IPS DF 6.9 (cell line): ENCODE results near the gene PPDPF.
"Not testable (repeated sequence)": the region's sequence is repeated elsewhere in the genome, so short reads cannot be mapped to it uniquely, and the experiment has no call there.

Experiments
- DNase-seq: peaks from one replicate; pipeline ENCODE4 v3.0.0-alpha.2; 2013; ENCODE audit warnings: low read depth, low spot score
- H3K27ac ChIP-seq: one replicate; pipeline ENCODE4 v1.5.1; 2013; ENCODE audit warnings: low read length, control low read depth
- H3K27me3 ChIP-seq: 2 replicates; pipeline ENCODE4 v1.6.1; 2013; ENCODE audit warnings: mild to moderate bottlenecking, low read length; ENCODE audit not compliant: control insufficient read depth, insufficient read depth
- H3K36me3 ChIP-seq: 2 replicates; pipeline ENCODE4 v1.6.1; 2013; ENCODE audit warnings: low read length; ENCODE audit not compliant: control insufficient read depth, insufficient read depth
- H3K4me1 ChIP-seq: 2 replicates; pipeline ENCODE4 v1.6.1; 2013; ENCODE audit warnings: low read length; ENCODE audit not compliant: control insufficient read depth, insufficient read depth
- H3K4me3 ChIP-seq: 2 replicates; pipeline ENCODE4 v1.5.1; 2013; ENCODE audit warnings: mild to moderate bottlenecking, low read length
- H3K9me3 ChIP-seq: 2 replicates; pipeline ENCODE4 v1.6.1; 2013; ENCODE audit warnings: low read length, inconsistent platforms; ENCODE audit not compliant: control insufficient read depth, insufficient read depth
- WGBS: extraction: QIAGEN DNeasy Blood & Tissue Kit; methylation state at CpG from one replicate; pipeline ENCODE4 v1.1.7; 2013; ENCODE audit warnings: mixed read lengths, missing lambda C conversion rate; ENCODE audit not compliant: insufficient read length, insufficient coverage; 5-methylcytosine and 5-hydroxymethylcytosine counted together

PPDPF gene

DNA sequence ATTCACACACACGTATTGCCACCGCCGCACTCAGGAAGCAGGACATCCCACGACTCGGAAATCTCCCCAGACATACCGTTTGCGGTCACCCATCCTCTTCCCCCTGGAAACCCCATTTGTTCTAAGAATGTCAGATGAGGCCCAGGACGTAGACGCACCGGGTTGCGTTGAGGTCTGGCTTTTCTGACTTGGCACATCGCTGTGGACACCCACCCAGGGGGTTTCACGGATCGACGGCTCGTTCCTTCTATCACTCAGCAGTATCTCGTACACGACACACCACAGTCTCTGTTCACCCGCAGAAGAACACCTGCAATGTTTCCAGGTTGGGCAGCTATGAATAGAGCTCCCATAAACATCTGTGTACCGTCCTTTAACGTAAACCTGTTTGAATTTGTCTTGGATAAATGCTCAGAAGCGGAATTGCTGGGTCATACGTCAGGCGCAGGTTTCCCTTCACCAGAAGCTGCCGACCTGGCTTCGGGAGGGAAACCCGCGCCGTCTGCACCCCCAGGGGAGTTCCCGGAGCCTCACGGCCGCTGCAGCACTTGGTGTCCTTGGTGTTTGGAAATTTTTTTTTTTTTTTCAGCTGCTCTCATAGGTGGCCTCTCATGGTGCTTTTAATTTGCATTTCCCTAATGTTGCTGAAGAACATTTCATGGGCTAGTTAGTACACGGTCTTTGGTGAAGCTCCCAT, 12.3 kb upstream of the PPDPF start:
- no CpG with 5 or more reads among the region's 33 CpGs for WGBS
- no peaks in the 10 kb centered on the region for H3K9me3 ChIP-seq
- H3K36me3 ChIP-seq: no peaks in the 10 kb centered on the region
- H3K4me1 ChIP-seq: no peaks in the 10 kb centered on the region
- no peak overlapping the region for H3K27ac ChIP-seq
- H3K4me3 ChIP-seq: no peak overlapping the region
- DNase-seq: no peak
- no peaks in the 10 kb centered on the region for H3K27me3 ChIP-seq

DNA sequence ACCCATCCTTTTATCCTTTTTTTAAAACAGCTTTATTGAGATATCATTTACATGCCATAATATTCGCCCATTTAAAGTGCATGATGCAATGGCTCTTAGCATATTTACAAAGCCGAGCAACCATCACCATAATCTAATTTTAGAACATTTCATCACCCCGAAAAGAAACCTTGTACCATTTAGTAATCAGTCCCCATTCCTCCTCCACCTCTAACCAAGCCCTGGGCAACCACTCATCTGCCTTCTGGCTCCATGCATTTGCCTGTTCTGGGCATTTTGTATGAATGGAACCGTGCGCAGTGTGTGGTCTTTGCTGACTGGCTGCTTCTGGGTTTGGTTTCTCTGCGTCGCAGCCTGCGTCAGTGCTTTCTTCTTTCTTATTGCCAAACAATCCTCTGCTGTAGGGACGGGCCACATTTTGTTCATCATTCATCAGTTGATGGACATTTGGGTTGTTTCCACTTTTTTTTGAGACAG, 11.4 kb upstream of the PPDPF start:
- Histone ChIP-seq H3K36me3 (no peaks in the 10 kb centered on the region), H3K27me3 (no peaks in the 10 kb centered on the region), H3K9me3 (no peaks in the 10 kb centered on the region), H3K4me1 (no peaks in the 10 kb centered on the region), H3K27ac (no peak overlapping the region), H3K4me3 (no peak overlapping the region)
- no CpG with 5 or more reads among the region's 9 CpGs for WGBS
- no peak for DNase-seq

DNA sequence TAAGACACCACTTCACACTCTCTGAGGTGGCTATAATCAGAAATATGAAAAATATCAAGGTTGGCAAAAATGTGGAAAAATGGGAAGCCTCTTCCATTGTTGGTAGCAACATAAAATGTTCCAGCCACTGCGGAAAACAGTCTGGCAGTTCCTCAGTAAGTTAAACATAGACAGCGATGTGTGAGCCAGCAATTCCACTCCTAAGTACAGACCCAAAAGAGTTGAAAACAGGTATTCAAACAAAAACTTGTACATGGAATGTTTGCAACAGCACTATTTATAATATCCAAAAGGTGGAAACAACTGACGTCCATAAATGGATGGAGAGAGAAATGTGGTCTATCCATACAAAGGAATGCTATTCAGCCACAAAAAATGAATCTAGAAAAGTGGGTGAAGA, 7.4 kb upstream of the PPDPF start:
- no CpG with 5 or more reads among the region's 3 CpGs for WGBS
- Histone ChIP-seq H3K9me3 (no peaks in the 10 kb centered on the region), H3K27me3 (no peaks in the 10 kb centered on the region), H3K4me3 (no peak overlapping the region), H3K36me3 (no peaks in the 10 kb centered on the region), H3K27ac (no peak overlapping the region), H3K4me1 (no peaks in the 10 kb centered on the region)
- no peak for DNase-seq

DNA sequence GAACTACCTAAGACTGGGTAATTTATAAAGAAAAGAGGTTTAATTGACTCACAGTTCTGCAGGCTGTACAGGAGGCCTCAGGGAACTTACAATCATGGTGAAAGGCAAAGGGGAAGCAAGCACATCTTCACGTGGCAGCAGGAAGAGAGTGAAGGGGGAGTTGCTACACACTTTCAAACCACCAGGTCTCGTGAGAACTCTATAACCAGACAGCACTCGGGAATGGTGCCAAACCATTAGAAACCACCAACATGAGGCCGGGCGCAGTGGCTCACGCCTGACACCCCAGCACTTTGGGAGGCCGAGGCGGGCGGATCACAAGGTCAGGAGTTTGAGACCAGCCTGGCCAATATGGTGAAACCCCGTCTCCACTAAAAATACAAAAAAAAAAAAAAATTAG, 6.0 kb upstream of the PPDPF start:
- WGBS: no CpG with 5 or more reads among the region's 10 CpGs
- H3K27me3 ChIP-seq, H3K9me3 ChIP-seq, H3K4me3 ChIP-seq, DNase-seq, H3K27ac ChIP-seq, H3K4me1 ChIP-seq, H3K36me3 ChIP-seq: not testable (repeated sequence)

DNA sequence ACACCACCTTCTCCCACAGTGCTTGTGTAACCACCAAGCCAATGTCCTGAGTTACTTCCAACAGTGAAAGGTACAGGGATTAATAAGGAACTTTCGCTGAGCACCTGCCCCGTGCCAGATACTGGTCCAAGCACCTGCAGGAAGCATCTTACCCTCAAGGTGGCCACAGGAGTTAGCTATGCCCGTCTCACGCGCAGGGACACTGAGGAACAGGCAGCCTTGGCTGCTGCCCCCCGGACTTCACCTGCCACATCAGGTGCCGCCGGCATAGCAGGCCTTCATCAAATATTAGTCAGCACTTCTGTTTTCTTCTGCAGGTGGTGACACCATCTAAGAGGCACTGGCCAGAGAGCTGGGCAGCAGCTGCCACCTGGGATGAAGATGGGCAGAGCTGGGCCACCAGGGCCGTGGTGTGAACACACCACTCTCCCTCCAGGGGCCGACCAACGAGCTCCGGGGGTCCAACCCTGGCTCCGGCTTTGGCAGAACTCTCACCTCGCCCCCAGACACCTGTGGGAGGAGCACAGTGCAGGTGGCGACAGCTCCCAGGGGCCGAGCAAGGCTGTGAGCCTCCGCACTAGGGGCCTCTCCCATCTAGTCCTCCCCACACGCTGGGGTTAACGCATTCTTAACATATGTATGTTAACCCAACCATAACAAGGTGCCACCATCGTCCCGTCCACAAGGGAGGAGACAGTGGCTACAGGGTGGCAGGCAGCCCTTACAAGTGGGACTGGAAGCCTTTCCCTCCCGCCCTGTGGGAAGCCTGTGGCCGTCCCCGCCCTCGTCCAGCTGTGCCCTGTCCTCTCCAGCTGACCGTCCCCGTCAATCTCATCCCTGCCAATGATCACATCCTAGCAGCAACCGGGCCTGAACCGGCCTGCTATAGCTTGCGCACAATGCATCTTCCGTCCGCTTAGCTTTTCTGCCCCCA, 2.9 kb upstream of the PPDPF start:
- DNase-seq: no peak
- Histone ChIP-seq H3K9me3 (no peaks in the 10 kb centered on the region), H3K36me3 (peaks cover 7% of the 10 kb centered on the region; the same call in 1 of the 2 replicates), H3K4me3 (no peak overlapping the region), H3K27ac (no peak overlapping the region), H3K27me3 (no peaks in the 10 kb centered on the region), H3K4me1 (peaks cover 4% of the 10 kb centered on the region)
- WGBS: no CpG with 5 or more reads among the region's 32 CpGs

DNA sequence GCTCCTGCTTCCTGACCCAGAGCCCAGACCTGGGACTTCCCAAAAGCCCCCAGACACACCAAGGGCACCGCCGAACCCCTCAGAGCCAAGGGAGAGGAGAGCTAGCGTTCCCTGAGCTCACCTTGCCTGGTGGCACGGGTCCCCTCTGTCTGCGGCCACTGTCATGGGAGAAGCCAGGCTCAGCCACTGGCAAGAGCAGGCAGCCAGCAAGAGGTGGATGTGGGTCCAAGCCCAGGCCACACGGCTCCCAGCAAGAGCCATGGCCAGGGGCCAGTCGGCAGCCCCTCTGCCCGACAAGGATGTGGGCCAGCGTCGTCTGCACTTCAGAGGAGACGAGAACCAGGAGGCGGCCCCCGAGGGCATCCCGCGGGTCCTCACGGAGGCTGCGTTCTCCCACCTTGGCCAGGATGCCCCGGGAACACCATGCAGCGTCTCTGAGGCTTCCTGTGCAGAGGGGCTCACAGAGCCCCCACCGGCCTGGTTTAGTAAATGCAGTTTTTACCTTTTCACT, 2.2 kb upstream of the PPDPF start:
- H3K36me3 ChIP-seq: peaks cover 12% of the 10 kb centered on the region; the same call in 1 of the 2 replicates
- H3K9me3 ChIP-seq: no peaks in the 10 kb centered on the region
- no peaks in the 10 kb centered on the region for H3K27me3 ChIP-seq
- WGBS: no CpG with 5 or more reads among the region's 20 CpGs
- DNase-seq: no peak
- H3K27ac ChIP-seq: no peak overlapping the region
- peaks cover 4% of the 10 kb centered on the region for H3K4me1 ChIP-seq
- H3K4me3 ChIP-seq: no peak overlapping the region

DNA sequence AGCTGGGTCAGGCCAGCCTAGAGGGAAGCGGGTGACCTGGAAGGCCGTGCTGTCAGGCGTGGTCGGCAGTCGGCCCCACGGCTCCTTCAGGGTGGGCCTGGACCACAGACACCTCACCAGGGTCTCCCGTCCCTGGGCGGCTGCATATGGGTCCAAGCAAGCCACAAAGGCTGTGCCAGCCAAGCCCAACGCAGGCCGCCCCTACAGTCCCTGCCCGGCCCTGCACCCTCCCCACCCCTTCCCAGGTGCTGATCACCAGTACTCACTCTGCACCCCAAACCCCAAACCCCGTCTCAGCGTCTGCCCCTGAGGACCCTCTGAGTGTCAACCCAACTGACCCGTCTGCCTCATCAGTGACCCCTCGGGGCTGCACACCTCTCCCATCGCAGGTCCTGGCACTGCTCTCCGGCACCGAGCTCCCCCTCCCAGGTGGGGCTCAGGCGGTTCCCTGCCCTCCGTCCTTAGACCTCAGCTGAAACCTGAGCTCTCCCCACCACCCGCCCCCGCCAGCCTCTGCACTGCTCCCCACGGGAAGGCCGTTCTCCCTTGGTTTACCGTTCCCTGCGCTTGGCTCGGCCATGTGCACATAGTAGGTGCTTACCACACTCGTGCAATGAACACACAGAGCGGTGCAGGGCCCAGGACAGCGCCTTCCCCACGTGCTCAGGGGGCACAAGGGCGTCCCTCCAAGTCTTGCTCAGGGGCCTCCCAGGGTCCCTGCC, 1.5 kb upstream of the PPDPF start:
- Histone ChIP-seq H3K27ac (no peak overlapping the region), H3K4me3 (no peak overlapping the region; the same call in 1 of the 2 replicates), H3K9me3 (no peaks in the 10 kb centered on the region), H3K36me3 (peaks cover 13% of the 10 kb centered on the region; the same call in 1 of the 2 replicates), H3K4me1 (peaks cover 4% of the 10 kb centered on the region), H3K27me3 (no peaks in the 10 kb centered on the region)
- WGBS: no CpG with 5 or more reads among the region's 32 CpGs
- no peak for DNase-seq

DNA sequence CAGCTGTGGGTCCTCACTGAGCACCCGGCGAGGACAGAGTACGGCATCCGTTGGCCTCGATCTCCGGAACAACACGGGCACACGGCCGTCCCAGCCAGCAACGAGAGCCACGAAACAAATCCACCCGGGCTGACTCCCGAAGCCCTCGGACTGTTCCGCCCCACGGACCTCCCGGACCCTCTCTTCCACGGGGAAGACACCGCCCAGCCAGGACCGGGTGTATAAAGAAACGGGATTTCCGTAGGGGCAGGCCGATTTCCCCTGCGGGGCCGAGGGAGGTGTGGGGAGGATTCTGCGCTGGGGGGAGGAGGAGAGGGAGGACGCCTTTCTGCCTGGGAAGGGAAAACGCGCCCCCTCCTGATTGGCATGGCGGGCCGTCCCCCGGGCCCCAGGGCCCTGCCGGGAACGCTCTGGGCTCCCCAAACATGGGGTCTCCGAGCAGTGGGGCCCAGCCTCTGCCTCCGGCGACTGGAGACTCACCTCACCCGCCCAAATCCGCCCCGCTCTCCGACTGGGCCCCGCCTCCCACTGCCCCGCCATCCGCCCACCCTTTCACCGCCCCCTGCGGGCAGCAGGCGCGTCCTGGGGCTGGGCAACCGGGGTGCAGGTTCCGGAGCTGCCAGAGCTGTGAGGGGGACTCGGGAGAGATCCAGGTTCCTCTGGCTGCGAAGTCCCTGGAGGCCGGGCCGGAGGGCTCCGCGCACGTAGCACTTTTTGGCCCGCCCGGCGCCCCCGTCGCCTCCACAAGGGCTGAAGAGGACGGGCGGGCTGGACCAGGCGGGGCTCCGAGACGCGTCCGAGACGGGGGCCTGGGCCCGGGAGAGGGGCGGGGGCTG, 679 bp upstream of the PPDPF start:
- Histone ChIP-seq H3K4me3 (peak overlapping the region; percentile 93; the same call in 1 of the 2 replicates), H3K27me3 (no peaks in the 10 kb centered on the region), H3K36me3 (peaks cover 13% of the 10 kb centered on the region; the same call in 1 of the 2 replicates), H3K4me1 (peaks cover 4% of the 10 kb centered on the region), H3K27ac (no peak overlapping the region), H3K9me3 (no peaks in the 10 kb centered on the region)
- WGBS: no CpG with 5 or more reads among the region's 72 CpGs
- no peak for DNase-seq

DNA sequence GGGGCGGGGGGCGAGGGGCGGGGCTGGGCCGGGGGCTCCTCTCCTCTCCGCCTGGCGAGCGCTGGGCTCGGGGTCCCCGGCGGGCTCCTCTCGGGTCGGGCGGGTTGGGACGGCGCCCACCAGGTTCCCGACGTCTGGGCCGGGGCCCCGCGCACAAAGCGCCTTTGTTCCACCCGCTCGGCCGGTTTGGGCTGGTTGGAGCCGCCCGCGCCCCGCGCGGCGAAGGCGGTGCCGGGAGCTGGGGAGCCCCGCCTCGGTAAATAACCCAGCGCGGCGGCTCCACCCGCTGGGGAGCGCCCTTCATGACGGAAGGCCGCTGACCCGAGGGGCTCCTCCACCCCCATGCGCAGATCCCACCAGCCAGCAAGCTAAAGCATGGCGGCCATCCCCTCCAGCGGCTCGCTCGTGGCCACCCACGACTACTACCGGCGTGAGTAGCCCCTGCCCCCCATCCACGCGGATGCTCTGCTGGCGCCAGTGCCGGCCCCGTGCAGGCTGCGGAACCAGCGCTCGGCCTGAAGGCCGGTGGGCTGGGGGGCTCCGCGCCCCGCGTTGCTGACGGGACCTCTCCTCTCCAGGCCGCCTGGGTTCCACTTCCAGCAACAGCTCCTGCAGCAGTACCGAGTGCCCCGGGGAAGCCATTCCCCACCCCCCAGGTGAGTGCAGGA, 503 bp downstream of the PPDPF start:
- no peak for DNase-seq
- Histone ChIP-seq H3K36me3 (peaks cover 13% of the 10 kb centered on the region; the same call in 1 of the 2 replicates), H3K27ac (no peak overlapping the region), H3K9me3 (no peaks in the 10 kb centered on the region), H3K4me3 (peak overlapping the region; percentile 93), H3K4me1 (peaks cover 4% of the 10 kb centered on the region), H3K27me3 (no peaks in the 10 kb centered on the region)
- WGBS: no CpG with 5 or more reads among the region's 68 CpGs
